Spinal cord (tissue), 10 donors: Measurements from ENCODE around the gene LRRC8A. TPM values are rescaled to one million over a fixed set of nuclear protein-coding genes. Genes with fewer than 3 reads are reported as not detected.
"Not testable (repeated sequence)": the region's sequence is repeated elsewhere in the genome, so short reads cannot be mapped to it uniquely, and the experiment has no call there.

Source experiments
- DNase-seq, 6 donors: peaks; one replicate each; pipeline versions ENCODE4 v3.0.0 to v3.0.0-alpha.2; 2013 to 2015; ENCODE audit warnings: low spot score in 6 of 6, low read depth in 4 of 6
- H3K27ac ChIP-seq: one replicate; pipeline ENCODE4 v1.5.1; 2013; ENCODE audit warnings: low read depth, low read length, control low read depth
- H3K27me3 ChIP-seq: one replicate; pipeline ENCODE4 v1.6.1; 2013; ENCODE audit warnings: low read length; ENCODE audit not compliant: control insufficient read depth, insufficient read depth
- H3K36me3 ChIP-seq: one replicate; pipeline ENCODE4 v1.6.1; 2013; ENCODE audit warnings: low read length; ENCODE audit not compliant: control insufficient read depth, insufficient read depth
- H3K4me1 ChIP-seq: one replicate; pipeline ENCODE4 v1.6.1; 2013; ENCODE audit warnings: low read length; ENCODE audit not compliant: control insufficient read depth, insufficient read depth
- H3K4me3 ChIP-seq: one replicate; pipeline ENCODE4 v1.5.1; 2013; ENCODE audit warnings: low read depth, low read length, control low read depth
- H3K9me3 ChIP-seq: one replicate; pipeline ENCODE4 v1.6.1; 2013; ENCODE audit warnings: low read length; ENCODE audit not compliant: control insufficient read depth, insufficient read depth
- WGBS: methylation state at CpG from one replicate; pipeline ENCODE4 v1.1.5; 2013; ENCODE audit warnings: missing lambda C conversion rate; ENCODE audit not compliant: insufficient coverage; 5-methylcytosine and 5-hydroxymethylcytosine counted together
- polyA plus RNA-seq, 2 donors: library from polyadenylated mRNA; unstranded; fragments of 120-200 nt; gene quantifications; one replicate each; pipeline ENCODE4 v1.2.1, GENCODE V29; 2013; ENCODE audit not compliant: insufficient read length in 2 of 2
- total RNA-seq, 2 donors: library from RNA; depleted of rRNA in 1 of 2; stranded (reverse); fragments of 120-200 nt in 1 of 2; fragments of >200 nt in 1 of 2; gene quantifications; one replicate each; pipeline versions ENCODE4 v1.2.3 to v1.2.4, GENCODE V29; 2013 to 2014
- donor health status: healthy.

Gene LRRC8A
- total and polyA plus RNA-seq, 4 donors: 28.5 to 57.4 (median 42.9) TPM

DNA sequence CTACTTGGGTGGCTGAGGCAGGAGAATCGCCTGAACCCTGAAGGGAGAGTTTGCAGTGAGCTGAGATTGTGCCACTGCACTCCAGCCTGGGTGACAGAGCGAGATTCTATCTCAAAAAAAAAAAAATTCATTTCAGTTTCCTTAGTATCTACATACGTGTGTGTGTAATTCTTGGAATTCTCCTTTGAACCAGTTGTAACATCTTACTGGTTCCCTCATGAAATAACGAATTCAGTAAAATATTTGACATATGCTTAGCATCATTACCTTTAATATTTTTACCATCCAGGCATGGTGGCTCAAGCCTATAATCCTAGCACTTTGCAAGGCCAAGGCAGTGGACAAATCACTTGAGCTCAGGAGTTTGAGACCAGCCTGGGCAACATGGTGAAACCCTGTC lies 47.6 kb downstream of the LRRC8A start:
- no peak overlapping the region for H3K27ac ChIP-seq
- peaks cover 7% of the 10 kb centered on the region for H3K4me1 ChIP-seq
- H3K27me3 ChIP-seq: no peaks in the 10 kb centered on the region
- H3K36me3 ChIP-seq: no peaks in the 10 kb centered on the region
- no peak for DNase-seq
- no peaks in the 10 kb centered on the region for H3K9me3 ChIP-seq
- 100% methylated on average over 2 of the region's 4 CpGs for WGBS
- H3K4me3 ChIP-seq: no peak overlapping the region

- WGBS: 100% methylated on average over 2 of the region's 5 CpGs
- H3K4me1 ChIP-seq: no peaks in the 10 kb centered on the region
- no peak overlapping the region for H3K4me3 ChIP-seq
- no peaks in the 10 kb centered on the region for H3K27me3 ChIP-seq
- no peaks in the 10 kb centered on the region for H3K9me3 ChIP-seq
- H3K27ac ChIP-seq: no peak overlapping the region
- H3K36me3 ChIP-seq: no peaks in the 10 kb centered on the region
- DNase-seq: no peak
These were observed 51.8 kb downstream of the LRRC8A start for GRCh38 chr9:128933731-128934130.

GRCh38 chr9:128936171-128936865 lies 54.4 kb downstream of the LRRC8A start:
- Histone ChIP-seq H3K27ac (no peak overlapping the region), H3K4me3 (no peak overlapping the region), H3K36me3 (peaks cover 5% of the 10 kb centered on the region), H3K9me3 (no peaks in the 10 kb centered on the region), H3K4me1 (peaks cover 13% of the 10 kb centered on the region), H3K27me3 (no peaks in the 10 kb centered on the region)
- no peak for DNase-seq
- 95% methylated on average over 3 of the region's 11 CpGs for WGBS

DNA sequence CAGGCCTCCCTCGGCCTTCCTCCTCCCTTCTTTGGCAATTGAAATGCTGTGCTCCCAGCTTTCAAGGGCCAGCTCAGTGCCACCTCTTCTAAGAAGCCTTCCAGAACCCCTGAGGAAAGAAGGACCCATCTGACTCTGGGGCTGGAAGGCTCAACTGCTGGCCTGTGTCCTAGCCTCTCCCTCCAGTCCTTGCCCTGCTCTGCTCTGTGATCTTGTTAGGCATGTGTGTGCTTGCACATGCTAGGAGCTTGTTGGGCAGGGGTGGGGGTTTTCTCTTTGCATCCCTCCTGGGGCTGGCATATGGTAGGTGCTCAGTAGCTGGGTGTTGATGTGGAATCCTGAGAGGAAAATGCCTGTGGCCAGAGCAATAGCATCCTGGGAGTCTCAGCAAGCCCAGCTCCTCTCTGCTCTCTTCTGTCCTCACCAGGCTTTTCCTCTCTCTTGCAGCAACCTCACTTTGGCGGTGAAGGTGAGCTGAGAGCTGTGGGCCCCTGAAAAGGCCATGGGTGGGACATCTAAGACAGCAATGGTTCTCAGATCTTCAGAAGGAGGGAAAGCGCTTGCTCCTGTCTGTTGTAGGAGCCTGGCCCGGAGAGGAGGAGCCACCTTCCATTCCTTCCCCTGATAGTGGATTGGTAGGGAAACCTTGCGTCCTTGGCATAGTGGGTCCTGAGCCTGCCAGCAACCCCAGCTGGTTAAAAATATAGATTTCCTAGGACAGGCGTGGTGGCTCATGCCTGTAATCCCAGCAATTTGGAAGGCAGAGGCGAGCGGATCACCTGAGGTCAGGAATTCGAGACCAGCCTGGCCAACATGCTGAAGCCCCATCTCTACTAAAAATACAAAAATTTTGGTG lies 55.6 kb downstream of the LRRC8A start:
- no peaks in the 10 kb centered on the region for H3K27me3 ChIP-seq
- DNase-seq: no peak
- no peaks in the 10 kb centered on the region for H3K9me3 ChIP-seq
- peaks cover 24% of the 10 kb centered on the region for H3K4me1 ChIP-seq
- H3K4me3 ChIP-seq: no peak overlapping the region
- 96% methylated on average over 5 of the region's 9 CpGs for WGBS
- peaks cover 18% of the 10 kb centered on the region for H3K36me3 ChIP-seq
- H3K27ac ChIP-seq: no peak overlapping the region

DNA sequence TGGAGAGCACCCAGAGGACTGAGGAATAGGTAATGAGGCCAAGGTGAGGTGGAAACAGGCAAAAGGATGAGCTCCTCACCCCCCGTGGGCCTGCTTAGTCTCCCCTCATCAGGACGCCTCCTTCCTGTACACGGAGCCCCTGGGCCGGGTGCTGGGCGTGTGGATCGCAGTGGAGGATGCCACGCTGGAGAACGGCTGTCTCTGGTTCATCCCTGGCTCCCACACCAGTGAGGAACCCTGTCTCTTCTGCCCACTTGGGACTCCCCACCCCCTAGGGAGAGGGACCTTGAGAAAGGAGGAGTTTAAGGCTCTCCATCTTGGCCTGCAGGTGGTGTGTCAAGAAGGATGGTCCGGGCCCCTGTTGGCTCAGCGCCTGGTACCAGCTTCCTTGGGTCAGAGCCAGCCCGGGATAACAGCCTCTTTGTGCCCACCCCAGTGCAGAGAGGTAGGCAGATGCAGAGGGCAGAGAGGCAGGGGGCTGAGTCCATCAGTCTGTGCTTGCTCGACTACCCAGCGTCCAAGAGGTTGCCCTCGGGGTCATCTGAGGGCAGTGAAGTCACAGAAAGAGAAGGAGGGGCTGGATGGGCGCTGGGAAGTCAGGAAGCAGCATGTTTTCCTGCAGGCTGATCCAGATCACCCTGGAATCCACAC lies 58.5 kb downstream of the LRRC8A start:
- no peaks in the 10 kb centered on the region for H3K27me3 ChIP-seq
- WGBS: 43% methylated on average over 10 of the region's 15 CpGs
- H3K36me3 ChIP-seq: peaks cover 41% of the 10 kb centered on the region
- peak overlapping the region; percentile 54 for H3K27ac ChIP-seq
- H3K4me3 ChIP-seq: no peak overlapping the region
- H3K4me1 ChIP-seq: peaks cover 27% of the 10 kb centered on the region
- DNase-seq: peak in 3 of 6 donors; percentile 39 to 74 (median 68)
- H3K9me3 ChIP-seq: no peaks in the 10 kb centered on the region

- H3K4me1 ChIP-seq: peaks cover 31% of the 10 kb centered on the region
- peaks cover 46% of the 10 kb centered on the region for H3K36me3 ChIP-seq
- no peak overlapping the region for H3K4me3 ChIP-seq
- 82% methylated on average over 7 of the region's 12 CpGs for WGBS
- H3K9me3 ChIP-seq: no peaks in the 10 kb centered on the region
- no peaks in the 10 kb centered on the region for H3K27me3 ChIP-seq
- no peak for DNase-seq
- H3K27ac ChIP-seq: peak overlapping the region; percentile 54
These were observed 59.2 kb downstream of the LRRC8A start for GRCh38 chr9:128940946-128941755.

GRCh38 chr9:128943832-128944620 lies 62.1 kb downstream of the LRRC8A start:
- Histone ChIP-seq H3K27ac (peak overlapping the region; percentile 33), H3K4me1 (peaks cover 54% of the 10 kb centered on the region), H3K9me3 (no peaks in the 10 kb centered on the region), H3K4me3 (no peak overlapping the region), H3K27me3 (no peaks in the 10 kb centered on the region), H3K36me3 (peaks cover 46% of the 10 kb centered on the region)
- DNase-seq: no peak
- 100% methylated on average over 3 of the region's 7 CpGs for WGBS

GRCh38 chr9:128944966-128945365 lies 63.0 kb downstream of the LRRC8A start:
- Histone ChIP-seq H3K36me3 (peaks cover 51% of the 10 kb centered on the region), H3K4me1 (peaks cover 54% of the 10 kb centered on the region)
- 93% methylated on average over 6 of the region's 7 CpGs for WGBS
- not testable (repeated sequence) for H3K4me3 ChIP-seq, H3K9me3 ChIP-seq, H3K27ac ChIP-seq, H3K27me3 ChIP-seq, DNase-seq
